GM23338 (cell line): ENCODE results near the gene IYD. TPM values are rescaled to one million over a fixed set of nuclear protein-coding genes. Genes with fewer than 3 reads are reported as not detected.

ENCODE experiments used
- ATAC-seq: fragments of 200-7000 bp; cut with Tn5 transposase; 3 replicates; pipeline ENCODE4 v1.9.1; 2020
- DNase-seq: peaks from one replicate; pipeline ENCODE4 v3.0.0-alpha.2; 2015; ENCODE audit warnings: low spot score
- H2AFZ ChIP-seq: fragments of 200-600 bp; sonication (generic); 2 replicates; pipeline ENCODE4 v1.8.0; 2016; ENCODE audit warnings: antibody characterized with exemption, mild to moderate bottlenecking, moderate library complexity
- H3F3A ChIP-seq: fragments of 200-600 bp; sonication (generic); replicated peaks from 2 replicates; pipeline ENCODE4 v1.8.0; 2017; ENCODE audit warnings: antibody characterized with exemption, mixed run types, low read depth
- H3K27ac ChIP-seq: fragments of 200-600 bp; sonication (generic); 2 replicates; pipeline ENCODE4 v1.6.1; 2016; ENCODE audit warnings: low read depth
- H3K27me3 ChIP-seq: fragments of 200-600 bp; sonication (generic); 2 replicates; pipeline ENCODE4 v1.8.0; 2016; ENCODE audit warnings: mild to moderate bottlenecking, mixed run types, moderate library complexity; ENCODE audit not compliant: insufficient read depth
- H3K36me3 ChIP-seq: fragments of 200-600 bp; sonication (generic); 2 replicates; pipeline ENCODE4 v1.8.0; 2016; ENCODE audit warnings: mild to moderate bottlenecking; ENCODE audit not compliant: insufficient read depth
- H3K4me1 ChIP-seq: fragments of 200-600 bp; sonication (generic); 2 replicates; pipeline ENCODE4 v1.8.0; 2016; ENCODE audit warnings: mild to moderate bottlenecking, moderate library complexity; ENCODE audit not compliant: insufficient read depth
- H3K4me2 ChIP-seq: fragments of 200-600 bp; sonication (generic); 2 replicates; pipeline ENCODE4 v1.7.1; 2017; ENCODE audit warnings: mixed run types
- H3K4me3 ChIP-seq: fragments of 200-600 bp; sonication (generic); 2 replicates; pipeline ENCODE4 v1.6.1; 2016; ENCODE audit warnings: mixed run types
- H3K79me2 ChIP-seq: fragments of 200-600 bp; sonication (generic); replicated peaks from 2 replicates; pipeline ENCODE4 v1.8.0; 2017; ENCODE audit warnings: mild to moderate bottlenecking; ENCODE audit not compliant: insufficient read depth
- H3K9me2 ChIP-seq: fragments of 200-600 bp; sonication (generic); 2 replicates; pipeline ENCODE4 v1.8.0; 2017; ENCODE audit not compliant: insufficient read depth
- H4K20me1 ChIP-seq: fragments of 200-600 bp; sonication (generic); replicated peaks from 2 replicates; pipeline ENCODE4 v1.8.0; 2017; ENCODE audit warnings: mild to moderate bottlenecking; ENCODE audit not compliant: insufficient read depth
- H3K27ac Mint-ChIP-seq: 2 replicates; pipeline ENCODE4 v1.8.0; 2020; ENCODE audit warnings: inconsistent platforms, mild to moderate bottlenecking, moderate library complexity, mixed read lengths
- H3K27me3 Mint-ChIP-seq: 3 replicates; pipeline ENCODE4 v1.8.0; 2022; ENCODE audit warnings: low read depth, mild to moderate bottlenecking, moderate library complexity, mixed read lengths, inconsistent platforms; ENCODE audit not compliant: insufficient read depth, poor library complexity
- H3K36me3 Mint-ChIP-seq: 3 replicates; pipeline ENCODE4 v1.8.0; 2021; ENCODE audit warnings: low read depth, mild to moderate bottlenecking, inconsistent platforms, moderate library complexity, mixed read lengths
- H3K4me1 Mint-ChIP-seq: 3 replicates; pipeline ENCODE4 v1.8.0; 2020; ENCODE audit warnings: mild to moderate bottlenecking, inconsistent platforms, mixed read lengths
- H3K4me3 Mint-ChIP-seq: 3 replicates; pipeline ENCODE4 v1.8.0; 2021; ENCODE audit warnings: moderate library complexity, mild to moderate bottlenecking, inconsistent platforms, mixed read lengths
- H3K9me3 Mint-ChIP-seq: 3 replicates; pipeline ENCODE4 v1.8.0; 2020; ENCODE audit warnings: moderate library complexity, mild to moderate bottlenecking, inconsistent platforms, mixed read lengths
- CREB1 ChIP-seq: fragments of 250-450 bp; sonication (Bioruptor Pico); IDR thresholded peaks from 2 replicates; pipeline ENCODE4 v1.5.0; 2020; ENCODE audit warnings: low read depth, mild to moderate bottlenecking, moderate library complexity
- EZH2 ChIP-seq: fragments of 200-600 bp; sonication (generic); IDR thresholded peaks from one replicate; pipeline ENCODE4 v1.8.0; 2017; ENCODE audit warnings: antibody characterized with exemption, mild to moderate bottlenecking, low read depth; ENCODE audit not compliant: unreplicated experiment
- JUNB ChIP-seq: IDR thresholded peaks from one replicate; pipeline ENCODE4 v1.6.1; 2016; ENCODE audit warnings: antibody characterized with exemption; ENCODE audit not compliant: unreplicated experiment
- POLR2AphosphoS5 ChIP-seq: IDR thresholded peaks from 2 replicates; pipeline ENCODE4 v1.6.1; 2016; ENCODE audit warnings: antibody characterized with exemption, low read depth
- STAT1 ChIP-seq: IDR thresholded peaks from one replicate; pipeline ENCODE4 v1.6.1; 2016; ENCODE audit warnings: antibody characterized with exemption; ENCODE audit not compliant: unreplicated experiment
- ZNF114 ChIP-seq: fragments of 250-450 bp; sonication (Bioruptor Pico); IDR thresholded peaks from 2 replicates; pipeline ENCODE4 v1.5.0; 2020; ENCODE audit warnings: mild to moderate bottlenecking, moderate library complexity
- polyA plus RNA-seq: library from polyadenylated mRNA; unstranded; fragments of >200 nt; fragmentation: Nextera tagmentation; extraction: Ambion mirVana; gene quantifications from 2 replicates; pipeline ENCODE4 v1.2.1, GENCODE V29; 2016
- total RNA-seq: library from RNA; depleted of rRNA; stranded (reverse); fragments of >200 nt; shearing (Covaris generic); gene quantifications from 2 replicates; pipeline ENCODE4 v1.2.3, GENCODE V29; 2014
- TF ChIP-seq, protein P1 (sequence below): fragments of 250-450 bp; sonication (Bioruptor Pico); IDR thresholded peaks from 2 replicates; pipeline ENCODE4 v1.5.0; 2020; ENCODE audit warnings: mild to moderate bottlenecking, moderate library complexity
- TF ChIP-seq, protein P2 (sequence below): IDR thresholded peaks from 2 replicates; pipeline ENCODE4 v1.6.1; 2016; ENCODE audit warnings: antibody characterized with exemption

IYD gene
- total and polyA plus RNA-seq, 2 experiments from 2014 or later: not detected

DNA sequence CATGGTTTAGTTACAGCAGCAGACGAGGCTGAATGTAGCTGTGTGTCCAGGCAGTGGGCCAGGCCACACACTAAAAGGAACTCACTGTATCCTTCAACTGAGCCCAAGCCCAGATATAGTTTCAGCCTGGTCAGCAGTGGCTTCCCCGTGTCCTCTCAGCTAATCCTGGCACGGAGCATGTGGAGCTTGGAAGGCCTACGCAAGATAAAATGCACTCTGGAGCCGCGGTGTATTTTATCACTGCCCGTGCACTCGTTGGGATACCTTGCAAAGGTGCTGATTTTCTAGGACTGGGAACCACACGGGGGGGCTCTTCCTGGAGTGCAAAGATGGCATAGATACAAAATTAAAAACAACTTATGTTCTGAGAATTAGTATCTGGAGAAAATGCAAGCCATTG lies 48.4 kb upstream of the IYD start (continued):
- TF ChIP-seq, protein P1, sequence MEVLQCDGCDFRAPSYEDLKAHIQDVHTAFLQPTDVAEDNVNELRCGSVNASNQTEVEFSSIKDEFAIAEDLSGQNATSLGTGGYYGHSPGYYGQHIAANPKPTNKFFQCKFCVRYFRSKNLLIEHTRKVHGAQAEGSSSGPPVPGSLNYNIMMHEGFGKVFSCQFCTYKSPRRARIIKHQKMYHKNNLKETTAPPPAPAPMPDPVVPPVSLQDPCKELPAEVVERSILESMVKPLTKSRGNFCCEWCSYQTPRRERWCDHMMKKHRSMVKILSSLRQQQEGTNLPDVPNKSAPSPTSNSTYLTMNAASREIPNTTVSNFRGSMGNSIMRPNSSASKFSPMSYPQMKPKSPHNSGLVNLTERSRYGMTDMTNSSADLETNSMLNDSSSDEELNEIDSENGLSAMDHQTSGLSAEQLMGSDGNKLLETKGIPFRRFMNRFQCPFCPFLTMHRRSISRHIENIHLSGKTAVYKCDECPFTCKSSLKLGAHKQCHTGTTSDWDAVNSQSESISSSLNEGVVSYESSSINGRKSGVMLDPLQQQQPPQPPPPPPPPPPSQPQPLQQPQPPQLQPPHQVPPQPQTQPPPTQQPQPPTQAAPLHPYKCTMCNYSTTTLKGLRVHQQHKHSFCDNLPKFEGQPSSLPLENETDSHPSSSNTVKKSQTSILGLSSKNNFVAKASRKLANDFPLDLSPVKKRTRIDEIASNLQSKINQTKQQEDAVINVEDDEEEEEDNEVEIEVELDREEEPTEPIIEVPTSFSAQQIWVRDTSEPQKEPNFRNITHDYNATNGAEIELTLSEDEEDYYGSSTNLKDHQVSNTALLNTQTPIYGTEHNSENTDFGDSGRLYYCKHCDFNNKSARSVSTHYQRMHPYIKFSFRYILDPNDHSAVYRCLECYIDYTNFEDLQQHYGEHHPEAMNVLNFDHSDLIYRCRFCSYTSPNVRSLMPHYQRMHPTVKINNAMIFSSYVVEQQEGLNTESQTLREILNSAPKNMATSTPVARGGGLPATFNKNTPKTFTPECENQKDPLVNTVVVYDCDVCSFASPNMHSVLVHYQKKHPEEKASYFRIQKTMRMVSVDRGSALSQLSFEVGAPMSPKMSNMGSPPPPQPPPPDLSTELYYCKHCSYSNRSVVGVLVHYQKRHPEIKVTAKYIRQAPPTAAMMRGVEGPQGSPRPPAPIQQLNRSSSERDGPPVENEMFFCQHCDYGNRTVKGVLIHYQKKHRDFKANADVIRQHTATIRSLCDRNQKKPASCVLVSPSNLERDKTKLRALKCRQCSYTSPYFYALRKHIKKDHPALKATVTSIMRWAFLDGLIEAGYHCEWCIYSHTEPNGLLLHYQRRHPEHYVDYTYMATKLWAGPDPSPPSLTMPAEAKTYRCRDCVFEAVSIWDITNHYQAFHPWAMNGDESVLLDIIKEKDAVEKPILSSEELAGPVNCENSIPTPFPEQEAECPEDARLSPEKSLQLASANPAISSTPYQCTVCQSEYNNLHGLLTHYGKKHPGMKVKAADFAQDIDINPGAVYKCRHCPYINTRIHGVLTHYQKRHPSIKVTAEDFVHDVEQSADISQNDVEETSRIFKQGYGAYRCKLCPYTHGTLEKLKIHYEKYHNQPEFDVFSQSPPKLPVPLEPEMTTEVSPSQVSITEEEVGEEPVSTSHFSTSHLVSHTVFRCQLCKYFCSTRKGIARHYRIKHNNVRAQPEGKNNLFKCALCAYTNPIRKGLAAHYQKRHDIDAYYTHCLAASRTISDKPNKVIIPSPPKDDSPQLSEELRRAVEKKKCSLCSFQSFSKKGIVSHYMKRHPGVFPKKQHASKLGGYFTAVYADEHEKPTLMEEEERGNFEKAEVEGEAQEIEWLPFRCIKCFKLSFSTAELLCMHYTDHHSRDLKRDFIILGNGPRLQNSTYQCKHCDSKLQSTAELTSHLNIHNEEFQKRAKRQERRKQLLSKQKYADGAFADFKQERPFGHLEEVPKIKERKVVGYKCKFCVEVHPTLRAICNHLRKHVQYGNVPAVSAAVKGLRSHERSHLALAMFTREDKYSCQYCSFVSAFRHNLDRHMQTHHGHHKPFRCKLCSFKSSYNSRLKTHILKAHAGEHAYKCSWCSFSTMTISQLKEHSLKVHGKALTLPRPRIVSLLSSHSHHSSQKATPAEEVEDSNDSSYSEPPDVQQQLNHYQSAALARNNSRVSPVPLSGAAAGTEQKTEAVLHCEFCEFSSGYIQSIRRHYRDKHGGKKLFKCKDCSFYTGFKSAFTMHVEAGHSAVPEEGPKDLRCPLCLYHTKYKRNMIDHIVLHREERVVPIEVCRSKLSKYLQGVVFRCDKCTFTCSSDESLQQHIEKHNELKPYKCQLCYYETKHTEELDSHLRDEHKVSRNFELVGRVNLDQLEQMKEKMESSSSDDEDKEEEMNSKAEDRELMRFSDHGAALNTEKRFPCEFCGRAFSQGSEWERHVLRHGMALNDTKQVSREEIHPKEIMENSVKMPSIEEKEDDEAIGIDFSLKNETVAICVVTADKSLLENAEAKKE: no peak
- TF ChIP-seq, protein P2, sequence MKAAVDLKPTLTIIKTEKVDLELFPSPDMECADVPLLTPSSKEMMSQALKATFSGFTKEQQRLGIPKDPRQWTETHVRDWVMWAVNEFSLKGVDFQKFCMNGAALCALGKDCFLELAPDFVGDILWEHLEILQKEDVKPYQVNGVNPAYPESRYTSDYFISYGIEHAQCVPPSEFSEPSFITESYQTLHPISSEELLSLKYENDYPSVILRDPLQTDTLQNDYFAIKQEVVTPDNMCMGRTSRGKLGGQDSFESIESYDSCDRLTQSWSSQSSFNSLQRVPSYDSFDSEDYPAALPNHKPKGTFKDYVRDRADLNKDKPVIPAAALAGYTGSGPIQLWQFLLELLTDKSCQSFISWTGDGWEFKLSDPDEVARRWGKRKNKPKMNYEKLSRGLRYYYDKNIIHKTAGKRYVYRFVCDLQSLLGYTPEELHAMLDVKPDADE: no peak
- no peak for TF ChIP-seq STAT1

DNA sequence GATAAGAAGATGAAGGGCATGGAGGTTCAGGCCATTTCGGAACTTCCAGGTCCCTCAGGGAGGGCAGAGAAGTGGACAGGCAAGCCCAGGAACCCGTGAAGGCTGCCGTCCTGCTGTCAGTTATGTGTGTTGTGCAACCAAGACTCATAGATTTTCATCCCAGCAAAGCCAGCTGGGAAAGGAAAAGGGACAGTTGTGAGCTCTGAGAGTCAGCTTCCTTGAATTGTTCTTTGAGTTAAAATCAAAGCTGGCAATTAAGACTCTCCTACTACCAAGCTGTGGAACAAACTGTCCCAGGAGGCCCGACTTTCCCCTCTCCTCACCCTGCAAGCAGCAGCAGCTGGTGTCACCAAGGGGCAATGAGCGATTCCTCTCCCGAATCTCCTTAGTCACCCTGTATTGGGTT lies 46.3 kb upstream of the IYD start:
- no peak overlapping the region for H3K4me3 ChIP-seq
- no peak overlapping the region for H3K4me2 ChIP-seq
- H3K79me2 ChIP-seq: no peaks in the 10 kb centered on the region
- H3K36me3 Mint-ChIP-seq: no peaks in the 10 kb centered on the region; the same call in 2 of the 3 replicates
- H3K27ac Mint-ChIP-seq: no peak overlapping the region
- H3K9me3 Mint-ChIP-seq: peaks cover 2% of the 10 kb centered on the region; the same call in 2 of the 3 replicates
- H2AFZ ChIP-seq: no peak overlapping the region
- H3F3A ChIP-seq: no peaks in the 10 kb centered on the region
- H3K4me1 Mint-ChIP-seq: peaks cover 16% of the 10 kb centered on the region
- no peak overlapping the region for H3K27ac ChIP-seq
- ATAC-seq (no peak), DNase-seq (no peak)
- H3K4me1 ChIP-seq: no peaks in the 10 kb centered on the region
- H3K36me3 ChIP-seq: no peaks in the 10 kb centered on the region
- peaks cover 7% of the 10 kb centered on the region for H3K27me3 Mint-ChIP-seq
- no peaks in the 10 kb centered on the region for H3K9me2 ChIP-seq
- H4K20me1 ChIP-seq: no peaks in the 10 kb centered on the region
- no peak overlapping the region for H3K4me3 Mint-ChIP-seq
- H3K27me3 ChIP-seq: no peaks in the 10 kb centered on the region
- TF ChIP-seq JUNB (no peak), EZH2 (no peak), POLR2AphosphoS5 (no peak), CREB1 (CRISPR knock-in tag) (no peak), ZNF114 (CRISPR knock-in tag) (no peak), STAT1 (no peak)
- TF ChIP-seq, protein P1: no peak
